Activated naive CD4-positive, alpha-beta T cell treated with anti-CD3 and anti-CD28 coated beads, Interleukin-2, amount 50 U/mL, for 24 hours (primary cell): ENCODE data around the gene HORMAD2.

Experiments used
- H3K27ac Mint-ChIP-seq: one replicate; pipeline ENCODE4 v1.8.0; 2021; ENCODE audit warnings: mild to moderate bottlenecking, mixed read lengths
- H3K27me3 Mint-ChIP-seq: one replicate; pipeline ENCODE4 v1.8.0; 2021; ENCODE audit warnings: mixed read lengths
- H3K36me3 Mint-ChIP-seq: one replicate; pipeline ENCODE4 v1.8.0; 2021; ENCODE audit warnings: mixed read lengths
- H3K4me1 Mint-ChIP-seq: one replicate; pipeline ENCODE4 v1.8.0; 2021; ENCODE audit warnings: mixed read lengths
- H3K4me3 Mint-ChIP-seq: one replicate; pipeline ENCODE4 v1.8.0; 2021; ENCODE audit warnings: mild to moderate bottlenecking, mixed read lengths
- H3K9me3 Mint-ChIP-seq: one replicate; pipeline ENCODE4 v1.8.0; 2021; ENCODE audit warnings: mixed read lengths

HORMAD2 gene

DNA sequence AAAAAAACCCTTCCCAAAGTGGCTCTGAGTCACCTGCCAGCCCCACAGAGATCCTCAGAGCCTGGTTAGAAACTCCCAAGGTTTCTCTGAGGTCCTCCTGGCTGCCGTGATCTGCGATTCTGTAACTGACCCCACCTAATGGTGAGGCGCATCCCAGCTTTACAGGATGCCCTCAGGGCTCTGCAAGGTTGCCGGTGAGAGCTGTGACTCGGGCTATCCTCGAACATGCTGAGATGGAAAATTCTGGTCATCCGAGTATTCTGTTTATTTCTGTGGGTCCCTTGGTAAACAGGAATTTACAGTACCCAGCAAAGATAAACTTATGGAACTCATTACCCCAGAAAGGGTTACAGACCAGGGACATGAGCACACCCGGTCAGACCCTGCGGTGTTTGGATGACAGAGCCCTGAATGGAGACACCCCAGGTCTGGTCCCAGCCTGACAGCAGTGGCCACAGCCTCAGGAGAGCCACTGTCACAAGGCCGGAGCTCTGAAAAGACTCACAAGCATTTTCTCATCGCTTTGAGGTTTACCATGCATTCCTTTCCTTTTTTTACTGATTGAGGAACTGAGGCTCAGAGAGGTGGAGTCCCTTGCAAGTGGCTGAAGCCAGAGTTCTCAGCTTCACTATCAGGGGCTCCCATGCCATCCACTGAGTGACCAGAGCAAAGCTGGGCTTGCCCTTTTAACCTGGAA, 144.0 kb downstream of the HORMAD2 start:
- H3K27me3 Mint-ChIP-seq = no peaks in the 10 kb centered on the region
- peaks cover 82% of the 10 kb centered on the region for H3K4me1 Mint-ChIP-seq
- no peak overlapping the region for H3K4me3 Mint-ChIP-seq
- H3K27ac Mint-ChIP-seq = peak overlapping the region; percentile 66
- H3K9me3 Mint-ChIP-seq = no peaks in the 10 kb centered on the region
- H3K36me3 Mint-ChIP-seq = no peaks in the 10 kb centered on the region

DNA sequence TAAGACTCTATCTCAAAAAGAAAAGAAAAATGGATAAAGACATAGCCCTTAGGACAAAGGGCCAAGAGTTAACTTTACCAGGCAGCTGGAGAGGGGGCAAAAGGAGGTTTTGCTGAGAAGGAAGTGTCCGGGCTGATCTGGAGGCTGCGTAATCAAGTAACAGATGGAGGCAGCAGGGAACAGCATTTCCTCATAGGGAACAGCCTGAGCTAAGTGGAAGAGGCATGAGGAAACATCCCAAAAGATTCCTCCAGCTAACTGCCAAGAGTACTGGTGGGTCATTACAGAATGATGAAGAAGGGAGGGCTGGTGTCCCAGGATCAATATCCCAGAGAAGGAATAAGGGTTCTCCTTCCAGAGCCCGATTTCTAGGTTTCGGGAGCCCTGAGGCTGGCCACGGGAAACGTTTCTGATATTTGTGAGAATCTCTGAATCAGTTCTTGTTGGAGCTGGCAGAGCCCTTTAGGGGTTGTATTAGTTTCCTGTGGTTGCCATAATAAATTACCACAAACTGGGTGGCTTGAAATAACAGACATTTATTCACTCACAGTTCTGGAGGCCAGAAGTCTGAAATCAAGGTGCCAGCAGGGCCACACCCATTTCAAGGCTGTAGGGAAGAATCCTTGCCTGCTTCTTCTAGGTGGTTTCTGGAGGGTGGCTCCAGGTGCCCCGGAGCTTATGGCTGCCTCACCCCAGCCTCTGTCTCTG, 145.1 kb downstream of the HORMAD2 start:
- no peaks in the 10 kb centered on the region for H3K36me3 Mint-ChIP-seq
- peak overlapping the region; percentile 63 for H3K27ac Mint-ChIP-seq
- H3K4me3 Mint-ChIP-seq = no peak overlapping the region
- no peaks in the 10 kb centered on the region for H3K27me3 Mint-ChIP-seq
- peaks cover 71% of the 10 kb centered on the region for H3K4me1 Mint-ChIP-seq
- H3K9me3 Mint-ChIP-seq = no peaks in the 10 kb centered on the region

DNA sequence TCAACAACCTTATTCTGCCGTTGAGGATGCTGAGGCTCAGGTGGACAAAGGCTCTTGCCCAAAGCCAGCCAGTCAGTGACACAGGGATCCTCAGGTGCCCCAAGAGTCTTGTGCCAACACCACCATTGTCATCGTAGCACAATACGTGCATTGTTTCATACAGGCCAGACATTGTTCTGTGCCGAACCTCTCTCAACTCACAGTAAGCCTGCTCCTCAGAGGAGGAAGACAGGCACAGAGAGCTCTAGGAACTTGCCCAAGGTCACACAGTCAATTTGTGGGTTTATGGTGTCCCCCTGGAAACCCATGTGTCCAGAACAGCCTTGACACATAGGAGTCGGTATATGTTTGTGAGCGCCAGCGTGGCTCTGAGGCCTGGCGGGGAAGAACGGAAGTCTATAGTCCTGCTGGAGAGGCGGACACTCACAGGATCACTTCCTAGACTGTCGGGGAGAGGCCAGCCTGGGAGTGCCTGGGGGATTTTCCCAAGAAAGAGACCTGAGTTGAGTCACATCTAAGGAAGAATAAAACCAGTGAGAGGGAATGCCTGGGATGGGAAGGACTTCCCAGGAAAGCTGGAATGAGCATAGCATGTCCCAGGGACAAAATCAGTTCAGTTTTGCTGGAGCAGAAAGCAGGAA, 146.0 kb downstream of the HORMAD2 start:
- Mint-ChIP-seq H3K4me3 (no peak overlapping the region), H3K4me1 (peaks cover 62% of the 10 kb centered on the region), H3K9me3 (no peaks in the 10 kb centered on the region), H3K27me3 (no peaks in the 10 kb centered on the region), H3K36me3 (no peaks in the 10 kb centered on the region), H3K27ac (peak overlapping the region; percentile 42)
